ENCODE measurements around the gene ENOX1.

The ENOX1 gene

DNA sequence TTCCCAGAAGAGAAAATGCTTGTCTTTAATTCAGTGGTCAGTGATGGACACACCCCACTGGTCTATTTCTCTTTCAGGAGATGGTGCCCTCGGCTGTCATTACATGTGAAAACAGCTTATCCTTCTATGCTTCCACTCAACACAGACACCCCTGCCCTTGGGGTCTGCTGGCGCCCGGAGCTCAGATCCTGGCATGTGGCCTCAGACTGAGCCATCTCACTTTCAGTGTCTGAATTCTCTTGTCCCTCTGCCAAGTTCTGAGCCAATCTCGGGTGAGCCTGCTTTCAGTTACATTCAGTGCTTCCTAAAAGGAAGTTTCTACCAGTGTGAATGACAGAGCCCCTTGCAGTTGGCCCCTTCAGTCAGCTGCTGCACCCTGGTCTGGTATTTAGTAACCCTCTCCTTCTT lies 469.8 kb downstream of the ENOX1 start:
- no peaks in the 10 kb centered on the region for H3K9me3 ChIP-seq (ENCODE audit: control insufficient read depth, insufficient read depth, low read depth, low read length)
- POLR2A ChIA-PET = no interaction called here
- H3K4me3 ChIP-seq (ENCODE audit: low read depth, low read length) = no peak overlapping the region
- TF ChIP-seq ZNF747 (tag by site-specific recombination; IDR thresholded peaks at IDR 0.05) = no peak
- TF ChIP-seq, protein P1, sequence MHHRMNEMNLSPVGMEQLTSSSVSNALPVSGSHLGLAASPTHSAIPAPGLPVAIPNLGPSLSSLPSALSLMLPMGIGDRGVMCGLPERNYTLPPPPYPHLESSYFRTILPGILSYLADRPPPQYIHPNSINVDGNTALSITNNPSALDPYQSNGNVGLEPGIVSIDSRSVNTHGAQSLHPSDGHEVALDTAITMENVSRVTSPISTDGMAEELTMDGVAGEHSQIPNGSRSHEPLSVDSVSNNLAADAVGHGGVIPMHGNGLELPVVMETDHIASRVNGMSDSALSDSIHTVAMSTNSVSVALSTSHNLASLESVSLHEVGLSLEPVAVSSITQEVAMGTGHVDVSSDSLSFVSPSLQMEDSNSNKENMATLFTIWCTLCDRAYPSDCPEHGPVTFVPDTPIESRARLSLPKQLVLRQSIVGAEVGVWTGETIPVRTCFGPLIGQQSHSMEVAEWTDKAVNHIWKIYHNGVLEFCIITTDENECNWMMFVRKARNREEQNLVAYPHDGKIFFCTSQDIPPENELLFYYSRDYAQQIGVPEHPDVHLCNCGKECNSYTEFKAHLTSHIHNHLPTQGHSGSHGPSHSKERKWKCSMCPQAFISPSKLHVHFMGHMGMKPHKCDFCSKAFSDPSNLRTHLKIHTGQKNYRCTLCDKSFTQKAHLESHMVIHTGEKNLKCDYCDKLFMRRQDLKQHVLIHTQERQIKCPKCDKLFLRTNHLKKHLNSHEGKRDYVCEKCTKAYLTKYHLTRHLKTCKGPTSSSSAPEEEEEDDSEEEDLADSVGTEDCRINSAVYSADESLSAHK (tag by site-specific recombination; IDR thresholded peaks at IDR 0.05) = no peak
- no peak for TF ChIP-seq ZNF473 (tag by site-specific recombination; IDR thresholded peaks at IDR 0.05)
- no peak for TF ChIP-seq ZNF785 (tag by site-specific recombination; IDR thresholded peaks at IDR 0.05)
- no peaks in the 10 kb centered on the region for H3K4me1 ChIP-seq (ENCODE audit: control insufficient read depth, insufficient read depth, low read length)
- no peak overlapping the region for H3K27ac ChIP-seq (ENCODE audit: extremely low read depth, low read depth, low read length)
- H3K36me3 ChIP-seq (ENCODE audit: control insufficient read depth in 2 of 2, insufficient read depth in 1 of 2, low read length in 2 of 2) = no peaks in the 10 kb centered on the region
- CTCF ChIA-PET = interaction anchor here (0.6 kb wide), 1 partner anchor 16 kb away, joined by 3 read pairs; no protein-coding TSS in a partner anchor

DNA sequence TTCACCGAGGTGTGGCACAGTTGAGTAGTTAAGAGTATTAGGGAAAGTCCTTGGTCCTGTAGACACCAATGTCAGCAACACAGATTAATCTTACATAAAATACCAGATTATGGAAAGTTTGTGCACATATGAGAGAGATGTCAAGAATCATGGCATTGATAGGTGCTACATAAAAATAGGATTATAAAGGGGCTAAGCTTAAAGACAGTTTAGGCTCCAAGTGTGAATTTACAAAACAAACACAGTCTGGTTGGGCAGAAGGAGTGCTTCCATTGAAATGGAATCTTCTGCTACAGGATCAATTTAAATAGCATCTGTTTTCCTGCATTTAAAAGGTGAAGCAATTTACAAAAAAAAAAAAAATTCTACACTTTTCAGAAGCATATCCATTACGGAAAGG lies 470.5 kb downstream of the ENOX1 start:
- Histone ChIP-seq H3K36me3 (ENCODE audit: control insufficient read depth in 2 of 2, insufficient read depth in 1 of 2, low read length in 2 of 2) (no peaks in the 10 kb centered on the region), H3K27ac (ENCODE audit: extremely low read depth, low read depth, low read length) (no peak overlapping the region), H3K4me3 (ENCODE audit: low read depth, low read length) (no peak overlapping the region), H3K9me3 (ENCODE audit: control insufficient read depth, insufficient read depth, low read depth, low read length) (no peaks in the 10 kb centered on the region), H3K4me1 (ENCODE audit: control insufficient read depth, insufficient read depth, low read length) (no peaks in the 10 kb centered on the region)
- POLR2A ChIA-PET = no interaction called here
- CTCF ChIA-PET = no interaction called here
- TF ChIP-seq ZNF311 (tag by site-specific recombination; IDR thresholded peaks at IDR 0.05; ENCODE audit: borderline replicate concordance) (no peak), ZBTB21 (tag by site-specific recombination; IDR thresholded peaks at IDR 0.05) (no peak), ZEB2 (tag by site-specific recombination; IDR thresholded peaks at IDR 0.05) (no peak), ZNF626 (tag by site-specific recombination; IDR thresholded peaks at IDR 0.05) (no peak), YY2 (tag by site-specific recombination; IDR thresholded peaks at IDR 0.05) (no peak), ZNF426 (tag by site-specific recombination; IDR thresholded peaks at IDR 0.05) (no peak), ZNF792 (tag by site-specific recombination; IDR thresholded peaks at IDR 0.05) (no peak), HOXC10 (CRISPR knock-in tag; IDR thresholded peaks at IDR 0.05) (no peak)

DNA sequence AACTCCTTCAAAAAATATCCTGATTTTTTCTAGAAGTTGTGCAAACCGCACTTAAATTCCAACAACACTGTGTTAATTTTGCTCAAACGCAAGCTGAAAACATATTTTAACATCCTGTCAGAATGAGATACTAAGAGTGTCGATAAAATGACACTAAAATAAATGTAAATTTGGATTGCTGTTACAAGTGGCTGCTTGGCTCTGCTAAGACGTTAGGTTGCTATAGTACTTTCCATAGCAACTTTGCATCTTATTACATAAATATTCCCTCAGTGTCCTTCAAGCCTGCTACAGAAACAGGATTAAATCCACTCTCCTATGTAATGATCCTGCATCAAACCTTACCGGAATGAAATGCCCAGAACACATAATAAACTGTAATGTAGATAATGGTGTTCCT lies 471.2 kb downstream of the ENOX1 start:
- Histone ChIP-seq H3K9me3 (ENCODE audit: control insufficient read depth, insufficient read depth, low read depth, low read length) (no peaks in the 10 kb centered on the region), H3K4me3 (ENCODE audit: low read depth, low read length) (no peak overlapping the region), H3K4me1 (ENCODE audit: control insufficient read depth, insufficient read depth, low read length) (no peaks in the 10 kb centered on the region), H3K27ac (ENCODE audit: extremely low read depth, low read depth, low read length) (no peak overlapping the region), H3K36me3 (ENCODE audit: control insufficient read depth in 2 of 2, insufficient read depth in 1 of 2, low read length in 2 of 2) (no peaks in the 10 kb centered on the region)
- POLR2A ChIA-PET = no interaction called here
- CTCF ChIA-PET = no interaction called here
- TF ChIP-seq ZNF677 (tag by site-specific recombination; IDR thresholded peaks at IDR 0.05) (no peak), ZNF211 (tag by site-specific recombination; IDR thresholded peaks at IDR 0.05; ENCODE audit: low read depth) (no peak), ZNF239 (tag by site-specific recombination; IDR thresholded peaks at IDR 0.05) (no peak), ZNF521 (tag by site-specific recombination; IDR thresholded peaks at IDR 0.05) (no peak), ZNF707 (tag by site-specific recombination; IDR thresholded peaks at IDR 0.05) (no peak), ZNF311 (tag by site-specific recombination; IDR thresholded peaks at IDR 0.05; ENCODE audit: borderline replicate concordance) (no peak), OSR2 (tag by site-specific recombination; IDR thresholded peaks at IDR 0.05) (no peak), ZNF223 (tag by site-specific recombination; IDR thresholded peaks at IDR 0.05) (no peak), ZNF658 (tag by site-specific recombination; IDR thresholded peaks at IDR 0.05) (no peak), ZSCAN16 (tag by site-specific recombination; IDR thresholded peaks at IDR 0.05) (no peak), ZNF596 (tag by site-specific recombination; IDR thresholded peaks at IDR 0.05) (no peak), ZNF140 (tag by site-specific recombination; IDR thresholded peaks at IDR 0.05) (no peak), ZNF776 (tag by site-specific recombination; IDR thresholded peaks at IDR 0.05; ENCODE audit: borderline replicate concordance) (no peak)
- TF ChIP-seq, protein P2, sequence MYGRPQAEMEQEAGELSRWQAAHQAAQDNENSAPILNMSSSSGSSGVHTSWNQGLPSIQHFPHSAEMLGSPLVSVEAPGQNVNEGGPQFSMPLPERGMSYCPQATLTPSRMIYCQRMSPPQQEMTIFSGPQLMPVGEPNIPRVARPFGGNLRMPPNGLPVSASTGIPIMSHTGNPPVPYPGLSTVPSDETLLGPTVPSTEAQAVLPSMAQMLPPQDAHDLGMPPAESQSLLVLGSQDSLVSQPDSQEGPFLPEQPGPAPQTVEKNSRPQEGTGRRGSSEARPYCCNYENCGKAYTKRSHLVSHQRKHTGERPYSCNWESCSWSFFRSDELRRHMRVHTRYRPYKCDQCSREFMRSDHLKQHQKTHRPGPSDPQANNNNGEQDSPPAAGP (tag by site-specific recombination; IDR thresholded peaks at IDR 0.05) = no peak

All from HEK293 (cell line).